Smooth muscle cell of bladder (primary cell): ENCODE measurements around the gene PTGES. TPM values are rescaled to one million over a fixed set of nuclear protein-coding genes. Genes with fewer than 3 reads are reported as not detected.

Experiments
- total RNA-seq: library from RNA; depleted of rRNA; stranded (reverse); fragments of >200 nt; gene quantifications from 2 replicates; pipeline ENCODE4 v1.2.3, GENCODE V29; 2014

The PTGES gene
- total RNA-seq: 92.9 and 108 TPM in 2 replicates

GRCh38 chr9:129752900-129753729, at the start of gene PTGES:
Gene PTGES (minus strand): TSS chr9:129753042. CDS start chr9:129753012, 30 bp downstream.

Other genes starting within 250 kb of the PTGES start
- gene C9orf50, start 131.9 kb downstream of the PTGES start, total RNA-seq: 0.14 and 0.18 TPM in 2 replicates
- gene NTMT1, start 126.9 kb downstream of the PTGES start, total RNA-seq: 34.4 and 38.6 TPM in 2 replicates
- gene ASB6, start 110.9 kb downstream of the PTGES start, total RNA-seq: 10.0 and 14.8 TPM in 2 replicates
- 18.5 and 23.2 TPM in 2 replicates for gene PRRX2, start 87.4 kb downstream of the PTGES start, total RNA-seq
- gene TOR1B, start 50.1 kb upstream of the PTGES start, total RNA-seq: 22.3 and 28.2 TPM in 2 replicates
- 22.0 and 33.2 TPM in 2 replicates for gene TOR1A, start 71.1 kb upstream of the PTGES start, total RNA-seq
- gene C9orf78, start 82.2 kb upstream of the PTGES start, total RNA-seq: 38.4 and 50.9 TPM in 2 replicates
- 9.4 and 11.8 TPM in 2 replicates for gene USP20, start 82.4 kb upstream of the PTGES start, total RNA-seq